Endothelial cell of umbilical vein (primary cell): ENCODE measurements around the gene AQP1.

Source experiments
- EZH2 ChIP-seq: IDR thresholded peaks from 2 replicates; pipeline ENCODE4 v1.6.1; 2012; ENCODE audit warnings: borderline replicate concordance, low read depth, mild to moderate bottlenecking, moderate library complexity, low read length, inconsistent platforms; ENCODE audit not compliant: severe bottlenecking
- FOS ChIP-seq: IDR thresholded peaks from 2 replicates; pipeline ENCODE4 v1.6.1; 2011; ENCODE audit warnings: mild to moderate bottlenecking, low read length, moderate library complexity, borderline replicate concordance; ENCODE audit not compliant: insufficient read depth
- GATA2 ChIP-seq: IDR thresholded peaks from 2 replicates; pipeline ENCODE4 v1.7.0; 2011; ENCODE audit warnings: low read depth, mild to moderate bottlenecking, moderate library complexity, mixed read lengths, low read length; ENCODE audit not compliant: insufficient read length, insufficient read depth
- JUN ChIP-seq: IDR thresholded peaks from 2 replicates; pipeline ENCODE4 v1.6.1; 2011; ENCODE audit warnings: borderline replicate concordance, low read depth; ENCODE audit not compliant: insufficient read length, insufficient read depth
- MAX ChIP-seq: IDR thresholded peaks from 2 replicates; pipeline ENCODE4 v1.6.1; 2011; ENCODE audit not compliant: insufficient read depth, insufficient read length
- MYC ChIP-seq: IDR thresholded peaks from one replicate; pipeline ENCODE4 v1.6.1; 2011; ENCODE audit warnings: mild to moderate bottlenecking, low read depth, low read length
- POLR2A ChIP-seq: IDR thresholded peaks from 2 replicates; pipeline ENCODE4 v1.6.1; 2012; ENCODE audit warnings: low read depth, mild to moderate bottlenecking, control low read depth, low read length
- POLR2AphosphoS5 ChIP-seq: IDR thresholded peaks from 2 replicates; pipeline ENCODE4 v1.6.1; 2012; ENCODE audit warnings: low read depth, mild to moderate bottlenecking, control low read depth, low read length, moderate library complexity; ENCODE audit not compliant: insufficient read depth
- TF ChIP-seq, protein P1 (sequence below), 2 donors: IDR thresholded peaks; 1 replicate in 1 of 2; 2 replicates in 1 of 2; pipeline ENCODE4 v1.5.1; 2011; ENCODE audit warnings: low read length in 2 of 2, mild to moderate bottlenecking in 2 of 2, moderate library complexity in 2 of 2, control low read depth in 1 of 2, inconsistent platforms in 1 of 2, low read depth in 1 of 2; ENCODE audit not compliant: insufficient read depth in 1 of 2; ENCODE audit errors: extremely low read depth in 1 of 2

DNA sequence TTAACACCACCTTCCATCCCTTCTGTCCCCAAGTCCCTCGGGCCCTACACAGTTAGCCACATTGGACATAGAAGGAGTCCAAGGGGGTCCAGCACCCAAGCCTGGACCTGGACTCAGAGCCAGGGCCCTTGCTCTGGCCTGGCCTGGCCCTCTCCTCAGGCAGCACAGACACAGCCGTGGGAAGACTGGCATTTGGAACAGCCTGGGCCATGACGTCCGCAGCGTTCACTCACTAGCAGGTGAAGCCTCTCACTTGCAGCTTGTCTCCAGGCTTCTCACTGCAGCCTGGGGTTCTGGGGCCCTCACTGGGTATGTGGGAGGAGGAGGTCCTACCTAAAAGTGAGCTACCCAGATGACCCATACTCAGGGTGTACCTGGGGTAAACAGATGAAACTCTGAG, 33.7 kb upstream of the AQP1 start:
- TF ChIP-seq, protein P1, sequence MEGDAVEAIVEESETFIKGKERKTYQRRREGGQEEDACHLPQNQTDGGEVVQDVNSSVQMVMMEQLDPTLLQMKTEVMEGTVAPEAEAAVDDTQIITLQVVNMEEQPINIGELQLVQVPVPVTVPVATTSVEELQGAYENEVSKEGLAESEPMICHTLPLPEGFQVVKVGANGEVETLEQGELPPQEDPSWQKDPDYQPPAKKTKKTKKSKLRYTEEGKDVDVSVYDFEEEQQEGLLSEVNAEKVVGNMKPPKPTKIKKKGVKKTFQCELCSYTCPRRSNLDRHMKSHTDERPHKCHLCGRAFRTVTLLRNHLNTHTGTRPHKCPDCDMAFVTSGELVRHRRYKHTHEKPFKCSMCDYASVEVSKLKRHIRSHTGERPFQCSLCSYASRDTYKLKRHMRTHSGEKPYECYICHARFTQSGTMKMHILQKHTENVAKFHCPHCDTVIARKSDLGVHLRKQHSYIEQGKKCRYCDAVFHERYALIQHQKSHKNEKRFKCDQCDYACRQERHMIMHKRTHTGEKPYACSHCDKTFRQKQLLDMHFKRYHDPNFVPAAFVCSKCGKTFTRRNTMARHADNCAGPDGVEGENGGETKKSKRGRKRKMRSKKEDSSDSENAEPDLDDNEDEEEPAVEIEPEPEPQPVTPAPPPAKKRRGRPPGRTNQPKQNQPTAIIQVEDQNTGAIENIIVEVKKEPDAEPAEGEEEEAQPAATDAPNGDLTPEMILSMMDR (IDR thresholded peaks at IDR 0.05; ENCODE audit: extremely low read depth in 1 of 2, insufficient read depth in 1 of 2, low read depth in 1 of 2, low read length in 2 of 2), result no peak
- TF ChIP-seq EZH2, result no peak
- no peak for TF ChIP-seq POLR2A
- no peak for TF ChIP-seq MAX
- no peak for TF ChIP-seq MYC
- no peak for TF ChIP-seq JUN
- TF ChIP-seq POLR2AphosphoS5, result no peak
- no peak for TF ChIP-seq FOS
- TF ChIP-seq GATA2, result no peak
